Activated naive CD4-positive, alpha-beta T cell (primary cell): ENCODE results near the gene GSK3B.
"Not testable (repeated sequence)": the region's sequence is repeated elsewhere in the genome, so short reads cannot be mapped to it uniquely, and the experiment has no call there.

Experiments
- DNase-seq, 4 experiments: peaks; one replicate each; lab custom pipeline; 2025; lab: John Stamatoyannopoulos, UW

The GSK3B gene

DNA sequence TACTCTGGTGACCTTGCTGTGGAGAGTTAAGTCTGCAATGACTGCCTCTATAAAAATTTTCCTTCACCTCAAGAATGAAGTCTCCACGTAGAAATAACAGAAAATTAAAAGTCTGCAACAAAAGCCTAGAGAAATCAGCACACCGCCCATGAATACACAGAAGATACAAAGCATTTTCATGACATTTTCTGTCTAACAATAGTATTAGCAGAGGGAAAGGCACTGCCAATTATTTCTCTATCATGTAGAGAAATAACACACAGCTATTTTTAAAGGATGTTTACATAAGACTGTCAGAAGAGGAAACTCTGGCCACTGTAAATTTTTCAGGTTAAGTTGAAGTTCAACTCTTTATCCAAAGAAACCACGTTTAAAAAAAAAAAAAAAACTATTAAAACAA, 80.8 kb downstream of the GSK3B start:
- DNase-seq: no peak

GRCh38 chr3:120005741-120006140, 88.5 kb downstream of the GSK3B start:
- not testable (repeated sequence) for DNase-seq

- DNase-seq: not testable (repeated sequence)
Observed at GRCh38 chr3:120004008-120004498, 90.2 kb downstream of the GSK3B start.

- DNase-seq: no peak
Observed at GRCh38 chr3:119998166-119998565, 96.1 kb downstream of the GSK3B start.

GRCh38 chr3:119990888-119991287, 103.4 kb downstream of the GSK3B start:
- no peak for DNase-seq

- DNase-seq: no peak
Observed at GRCh38 chr3:119989981-119990655, 104.1 kb downstream of the GSK3B start.

- not testable (repeated sequence) for DNase-seq
Observed at GRCh38 chr3:119986812-119987211, 107.4 kb downstream of the GSK3B start.

DNA sequence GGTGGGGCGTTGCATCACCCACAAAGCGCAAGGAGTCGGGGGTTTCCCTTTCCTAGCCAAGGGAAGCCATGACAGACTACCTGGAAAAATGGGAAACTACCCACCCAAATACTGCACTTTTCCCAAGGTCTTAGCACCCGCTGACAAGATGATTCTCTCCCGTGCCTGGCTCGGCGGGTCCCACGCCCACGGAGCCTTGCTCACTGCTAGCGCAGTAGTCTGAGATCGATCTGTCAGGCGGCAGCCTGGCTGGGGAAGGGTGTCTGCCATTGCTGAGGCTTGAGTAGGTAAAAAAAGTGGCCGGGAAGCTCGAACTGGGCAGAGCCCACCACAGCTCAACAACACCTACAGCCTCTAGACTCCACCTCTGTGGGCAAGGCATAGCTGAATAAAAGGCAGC, 112.9 kb downstream of the GSK3B start:
- DNase-seq: no peak

DNA sequence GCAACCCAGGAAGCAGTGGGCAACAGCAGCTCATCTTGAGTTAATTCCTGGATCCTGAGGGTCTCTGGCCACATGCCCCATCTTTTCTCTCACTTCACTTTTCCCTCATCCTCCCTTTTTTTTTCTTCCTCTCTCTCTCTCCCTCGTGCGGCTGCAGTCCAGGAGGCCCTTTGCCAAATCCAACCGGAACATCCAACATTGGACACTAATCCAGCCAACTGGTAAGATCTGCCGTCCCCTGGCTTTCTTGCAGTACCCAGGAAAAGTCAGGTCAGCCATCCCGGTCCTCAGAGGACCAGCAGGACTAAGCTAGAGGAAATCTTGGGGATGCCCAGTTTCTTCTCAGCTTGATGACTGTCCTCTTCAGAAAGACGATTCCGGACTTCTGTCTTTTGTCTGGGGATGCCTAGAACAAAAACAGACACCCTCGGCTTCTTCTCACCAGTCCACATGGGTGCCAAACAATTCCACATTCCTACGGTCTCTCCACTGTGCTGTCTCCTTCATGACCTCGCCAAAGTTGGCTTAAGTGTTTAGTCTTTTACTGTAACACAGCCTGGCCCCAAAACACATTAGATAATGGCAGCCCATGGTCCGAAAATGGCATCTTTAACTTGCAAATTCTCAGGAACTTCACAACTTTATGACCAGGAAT, 115.6 kb downstream of the GSK3B start:
- no peak for DNase-seq

- no peak for DNase-seq
Observed at GRCh38 chr3:119977353-119977752, 116.9 kb downstream of the GSK3B start.

DNA sequence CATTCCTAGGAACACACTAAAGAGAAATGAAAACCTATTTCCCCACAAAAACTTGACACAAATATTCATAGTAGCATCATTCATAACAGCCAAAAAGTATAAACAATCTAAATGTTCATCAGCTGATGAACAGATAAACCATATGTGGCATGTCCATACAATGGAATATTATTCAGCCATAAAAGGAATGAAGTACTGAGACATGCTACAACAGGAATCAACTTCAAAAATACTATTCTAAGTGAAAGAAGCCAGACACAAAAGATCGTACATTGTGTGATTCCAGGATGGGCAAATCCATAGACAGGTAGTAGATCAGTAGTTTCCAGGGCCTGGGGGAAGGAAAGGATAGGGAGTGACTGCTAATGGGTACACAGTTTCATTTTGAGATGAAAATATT, 118.0 kb downstream of the GSK3B start:
- DNase-seq: no peak

DNA sequence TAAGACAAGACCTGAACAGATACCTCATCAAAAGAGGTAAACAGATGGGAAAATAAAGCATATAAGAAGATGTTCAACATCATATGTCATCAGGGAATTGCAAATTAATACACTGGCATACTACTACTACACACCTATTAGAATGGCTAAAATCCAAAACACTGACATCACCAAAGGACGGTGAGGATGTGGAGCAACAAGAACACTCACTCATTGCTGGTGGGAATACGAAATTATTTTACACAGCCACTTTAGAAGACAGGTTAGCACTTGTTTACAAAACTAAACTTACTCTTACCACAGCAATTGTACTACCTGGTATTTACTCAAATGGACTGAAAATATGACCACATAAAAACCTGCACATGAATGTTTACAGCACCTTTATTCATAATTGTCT, 119.6 kb downstream of the GSK3B start:
- DNase-seq: no peak

- no peak for DNase-seq
Observed at GRCh38 chr3:119973018-119973646, 121.1 kb downstream of the GSK3B start.

DNA sequence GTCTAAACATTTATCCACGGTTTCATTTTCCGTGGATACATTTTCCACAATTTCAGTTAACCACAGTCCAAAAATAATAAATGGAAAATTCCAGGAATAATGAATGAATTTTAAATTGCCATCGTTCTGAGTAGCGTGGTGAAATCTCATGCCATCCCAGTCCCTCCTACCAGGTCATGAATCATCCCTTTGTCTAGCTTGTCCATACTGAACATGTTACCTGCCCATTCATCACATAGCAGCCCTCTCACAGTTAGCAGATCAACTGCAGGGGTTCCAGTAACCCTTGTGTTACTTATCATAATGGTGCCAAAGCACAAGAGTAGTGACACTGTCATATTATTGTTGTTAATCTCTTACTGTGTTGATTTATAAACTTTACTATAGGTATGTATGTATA, 124.5 kb downstream of the GSK3B start:
- no peak for DNase-seq

- DNase-seq: no peak
Observed at GRCh38 chr3:119967353-119968006, 126.8 kb downstream of the GSK3B start.

DNA sequence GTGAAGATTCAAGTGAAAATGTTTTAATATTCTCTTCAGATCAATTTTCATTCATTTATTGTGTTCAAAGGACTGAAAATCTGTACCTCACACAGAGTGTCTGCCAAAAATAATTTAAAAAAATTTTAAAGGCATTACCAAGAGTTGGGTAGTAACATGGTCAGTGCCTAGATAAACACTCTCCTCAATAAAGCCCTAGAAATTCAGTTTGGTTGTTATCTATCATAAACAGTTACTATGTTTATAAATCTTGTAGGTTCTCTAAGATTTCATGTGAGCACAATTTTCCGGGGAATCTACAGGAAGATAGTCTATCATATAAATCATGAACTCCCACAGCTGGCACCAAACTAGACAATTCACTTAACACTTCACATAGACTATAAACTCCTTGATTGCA, 128.6 kb downstream of the GSK3B start:
- no peak for DNase-seq

DNA sequence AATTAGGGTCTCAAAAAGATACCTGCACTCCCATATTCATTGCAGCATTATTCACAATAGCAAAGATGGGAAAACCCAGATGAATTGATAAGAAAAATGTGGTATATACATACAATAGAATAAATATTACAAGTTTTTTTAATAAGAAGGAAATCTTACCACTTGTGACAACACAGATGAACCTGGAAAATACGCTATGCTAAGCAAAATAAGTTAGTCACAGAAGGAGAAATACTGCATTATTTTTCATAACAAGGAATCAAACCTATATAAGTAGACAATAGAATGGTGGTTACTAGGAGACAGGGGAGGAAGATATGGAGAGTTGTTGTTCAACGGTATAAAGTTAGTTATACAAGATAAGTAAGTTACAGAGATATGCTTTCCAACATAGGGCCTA, 130.0 kb downstream of the GSK3B start:
- no peak for DNase-seq

GRCh38 chr3:119955972-119956371, 138.3 kb downstream of the GSK3B start:
- DNase-seq: no peak

DNA sequence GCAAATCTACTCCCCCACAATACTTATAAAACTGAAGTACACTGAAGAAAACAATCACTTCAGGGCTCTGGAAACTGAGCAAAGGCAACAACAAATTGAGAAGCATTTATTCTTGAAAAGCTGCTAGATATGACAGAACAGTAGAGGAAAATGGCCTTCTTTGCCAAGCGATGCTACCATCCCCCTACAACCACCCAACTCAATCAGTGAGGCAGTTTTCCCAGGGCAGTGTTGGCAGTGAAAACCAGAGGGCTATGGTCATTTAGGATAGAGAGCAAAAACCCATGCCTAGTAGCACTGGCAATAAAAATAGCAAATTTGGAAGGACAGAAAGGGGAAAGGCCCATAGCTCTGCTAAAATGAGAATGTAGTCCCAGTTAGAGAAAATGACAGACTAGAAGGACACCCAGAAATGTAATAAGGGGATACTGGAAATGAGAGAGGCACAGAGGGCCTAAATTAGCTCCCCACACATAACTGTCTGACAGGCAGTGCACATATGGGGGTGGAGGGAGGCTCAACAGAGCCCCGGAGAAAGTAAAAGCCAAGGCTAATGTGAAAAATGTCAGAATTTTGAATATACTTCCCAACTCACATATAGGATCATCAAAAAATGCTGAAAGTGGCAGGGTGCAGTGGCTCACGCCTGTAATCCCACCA, 143.5 kb downstream of the GSK3B start:
- no peak for DNase-seq

- no peak for DNase-seq
Observed at GRCh38 chr3:119945291-119945690, 149.0 kb downstream of the GSK3B start.

GRCh38 chr3:119944091-119944490, 150.2 kb downstream of the GSK3B start:
- no peak for DNase-seq

GRCh38 chr3:119939077-119939476, 155.2 kb downstream of the GSK3B start:
- no peak for DNase-seq
